ENCODE data around the gene PDE8B.

DNA sequence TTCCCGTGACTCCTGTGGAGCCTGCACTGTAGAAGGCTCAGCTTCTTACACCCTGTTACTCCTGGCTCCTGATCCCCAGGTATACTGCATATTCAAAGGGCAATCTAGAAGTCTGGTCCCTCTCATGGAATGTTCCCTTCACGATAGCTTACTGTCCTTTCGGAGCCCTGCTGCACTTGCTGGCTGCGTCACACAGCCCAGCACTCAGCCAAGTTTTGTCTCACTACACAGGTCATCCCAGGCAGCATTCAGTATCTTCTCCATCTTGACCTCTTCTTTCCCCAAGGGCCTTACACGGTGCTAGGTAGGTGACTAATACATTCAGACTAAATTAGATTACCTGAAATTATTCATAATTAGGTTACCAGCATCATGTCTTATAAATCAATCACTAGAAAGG is 157.9 kb downstream of the PDE8B start:
- TF ChIP-seq POLR2AphosphoS5 (IDR thresholded peaks at IDR 0.05; ENCODE audit: borderline replicate concordance, low read depth, low read length) (no peak), EZH2 (IDR thresholded peaks at IDR 0.05) (no peak), FOXP2 (optimal IDR thresholded peaks at IDR 0.05; ENCODE audit: control extremely low read depth, extremely low read length, insufficient read depth) (no peak)

All from SK-N-MC (cell line).